NCI-H774 (cell line): ENCODE results near the gene WDR27.
A peak's percentile ranks its signal among the peaks of the same experiment; 100 is the strongest.
"Not testable (repeated sequence)": the region's sequence is repeated elsewhere in the genome, so short reads cannot be mapped to it uniquely, and the experiment has no call there.

ENCODE experiments used
- DNase-seq: peaks from one replicate; lab custom pipeline; 2025; lab: John Stamatoyannopoulos, UW

The WDR27 gene

DNA sequence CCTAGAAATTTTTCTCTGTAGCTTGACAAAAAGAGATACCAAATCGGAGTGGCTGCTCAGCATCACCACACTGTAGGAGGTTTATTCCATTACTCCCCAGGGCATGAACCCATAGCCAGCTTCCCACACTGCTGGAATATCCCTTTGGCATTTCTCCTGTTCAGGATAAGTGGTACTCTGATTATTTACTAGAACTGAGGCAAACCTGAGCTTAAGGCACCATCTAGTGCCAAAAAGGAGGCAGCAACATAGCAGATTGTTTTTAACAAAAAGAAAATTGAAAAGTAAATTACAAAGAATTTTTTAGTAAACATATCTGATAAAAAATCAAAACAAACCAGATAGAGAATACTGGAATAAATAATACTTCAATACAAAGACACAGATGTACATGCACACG is 181.7 kb downstream of the WDR27 start:
- DNase-seq = no peak

DNA sequence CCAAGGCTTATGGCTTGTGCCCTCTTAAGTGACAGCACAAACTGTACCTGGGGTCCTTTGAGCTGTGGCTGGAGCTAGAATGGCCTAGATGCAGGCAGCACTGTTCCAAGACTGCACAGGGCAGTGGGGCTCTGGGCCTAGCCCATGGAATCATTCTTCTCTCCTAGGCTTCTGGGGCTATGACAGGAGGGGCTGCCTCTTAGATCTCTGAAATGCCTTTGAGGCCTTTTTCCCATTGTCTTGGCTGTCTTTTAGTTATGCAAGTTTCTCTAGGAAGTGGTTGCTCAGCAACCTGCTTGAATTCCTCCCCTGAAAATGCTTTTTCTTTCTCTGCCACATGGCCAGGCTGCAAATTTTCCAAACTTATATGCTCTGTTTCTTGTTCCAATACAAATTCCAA is 183.4 kb downstream of the WDR27 start:
- no peak for DNase-seq

DNA sequence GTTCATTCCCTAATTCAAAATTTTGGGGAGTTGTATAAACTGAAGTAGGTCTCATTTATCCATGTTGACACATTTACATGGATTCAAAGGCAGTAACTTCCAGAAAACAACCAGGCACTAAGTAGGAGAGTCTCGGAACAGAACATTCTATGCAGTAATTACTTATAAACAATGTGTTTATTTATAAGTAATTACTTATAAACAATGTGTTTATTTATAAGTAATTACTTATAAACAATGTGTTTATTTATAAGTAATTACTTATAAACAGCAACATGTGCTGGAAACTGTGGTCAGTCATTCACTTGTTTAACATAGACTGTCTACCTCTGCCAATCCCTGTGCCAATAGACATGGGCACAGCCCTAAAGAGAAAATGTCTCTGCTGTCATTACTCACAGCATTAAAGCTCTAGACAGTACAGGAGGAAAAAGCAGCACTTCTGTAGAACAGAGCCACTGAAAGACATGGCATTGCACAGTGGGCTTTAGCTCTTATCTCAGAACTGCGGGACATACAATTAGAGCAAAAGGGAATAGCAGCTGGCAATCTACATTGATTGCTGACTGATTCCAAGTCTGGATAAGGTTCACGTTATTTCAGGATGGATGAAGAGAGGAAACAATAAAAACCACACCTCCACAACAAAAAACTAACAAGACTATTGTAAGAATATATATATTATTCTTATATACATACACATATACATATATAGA is 188.2 kb downstream of the WDR27 start:
- DNase-seq = no peak

DNA sequence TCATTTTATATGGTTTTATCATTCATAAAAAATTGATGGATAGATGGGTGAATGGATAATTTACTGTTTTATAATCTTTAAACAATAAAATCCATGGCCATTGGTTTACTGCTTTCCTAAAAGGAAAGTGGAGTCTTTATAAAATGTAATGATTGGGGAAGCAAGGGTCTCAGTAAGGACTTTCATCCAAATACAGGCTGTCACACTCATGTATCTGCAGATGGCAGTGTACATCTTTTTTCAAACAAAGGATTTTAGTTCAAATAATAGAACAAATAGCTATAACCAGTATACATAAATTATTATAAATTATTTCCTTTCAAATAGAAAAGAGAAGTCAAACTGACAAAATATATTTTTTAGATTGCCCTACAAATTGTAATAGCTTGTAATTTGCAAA is 190.0 kb downstream of the WDR27 start:
- not testable (repeated sequence) for DNase-seq

DNA sequence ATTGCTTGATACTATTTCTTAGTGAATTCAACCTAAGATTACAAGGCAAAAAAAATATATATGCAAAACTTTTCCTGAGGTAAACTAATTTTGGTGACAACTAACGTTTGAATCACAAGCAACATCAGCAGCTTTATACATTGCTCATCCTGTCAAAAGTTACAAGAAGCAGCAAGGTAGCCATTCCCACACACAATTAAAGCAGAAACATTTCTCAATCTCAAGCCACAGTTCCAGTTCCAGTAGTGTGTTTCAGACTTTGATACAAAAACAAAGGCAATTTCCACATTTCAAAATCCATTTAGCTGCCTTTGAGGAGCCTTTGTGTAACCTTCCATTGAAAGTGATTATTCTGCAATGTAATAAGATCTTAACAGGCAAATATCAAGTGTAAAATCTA is 191.0 kb downstream of the WDR27 start:
- DNase-seq = no peak

DNA sequence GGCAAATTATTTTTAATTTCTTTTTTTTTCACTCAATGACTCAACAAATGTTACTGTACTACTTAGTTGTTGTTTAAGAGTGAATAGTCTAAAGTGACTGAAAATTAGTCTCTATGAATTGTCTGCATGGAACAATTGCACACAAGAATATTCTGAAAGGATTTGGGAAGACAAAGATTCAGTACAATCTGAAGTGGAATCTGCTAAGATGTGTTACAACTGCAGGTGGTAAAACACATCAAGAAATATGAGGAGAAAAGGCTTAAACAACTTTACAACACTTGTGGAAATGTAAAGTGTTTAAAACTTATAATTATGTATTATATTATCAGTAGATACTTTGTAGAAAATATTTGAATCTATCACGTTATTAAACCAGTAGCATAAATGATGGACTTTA is 193.4 kb downstream of the WDR27 start:
- no peak for DNase-seq

DNA sequence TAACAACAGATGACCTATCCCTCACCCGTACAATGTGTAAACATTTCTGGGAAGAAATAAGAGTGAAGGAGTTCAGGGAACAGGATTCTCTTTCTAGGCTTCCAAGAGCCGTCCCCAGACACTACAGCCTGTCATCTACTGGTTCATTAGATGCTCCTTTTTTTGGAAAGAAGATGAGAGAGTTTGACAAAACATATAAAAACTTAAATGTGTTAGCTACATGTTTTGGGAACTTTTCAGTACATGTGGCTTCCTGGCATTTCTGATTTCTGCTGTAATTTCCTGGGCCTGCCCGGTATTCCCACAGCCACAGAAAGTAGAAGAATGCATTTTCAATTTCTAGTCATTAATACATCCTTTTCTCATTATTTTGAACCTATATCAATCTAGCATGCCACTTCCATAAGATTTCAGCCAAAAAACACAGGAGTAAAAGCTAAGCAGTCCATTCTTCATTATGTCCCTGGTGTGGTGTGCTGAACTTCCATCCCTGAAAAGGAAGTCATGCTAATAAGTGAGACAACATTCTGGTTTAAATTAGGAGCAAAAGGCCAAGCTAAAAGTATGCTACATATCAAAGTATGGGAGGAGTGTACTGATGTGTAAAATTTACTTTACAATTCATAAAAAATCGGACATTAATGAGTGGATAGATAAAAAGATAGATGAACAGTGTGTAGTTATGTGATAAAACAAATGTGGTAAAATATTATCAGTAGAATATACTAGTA is 198.2 kb downstream of the WDR27 start:
- DNase-seq = no peak

DNA sequence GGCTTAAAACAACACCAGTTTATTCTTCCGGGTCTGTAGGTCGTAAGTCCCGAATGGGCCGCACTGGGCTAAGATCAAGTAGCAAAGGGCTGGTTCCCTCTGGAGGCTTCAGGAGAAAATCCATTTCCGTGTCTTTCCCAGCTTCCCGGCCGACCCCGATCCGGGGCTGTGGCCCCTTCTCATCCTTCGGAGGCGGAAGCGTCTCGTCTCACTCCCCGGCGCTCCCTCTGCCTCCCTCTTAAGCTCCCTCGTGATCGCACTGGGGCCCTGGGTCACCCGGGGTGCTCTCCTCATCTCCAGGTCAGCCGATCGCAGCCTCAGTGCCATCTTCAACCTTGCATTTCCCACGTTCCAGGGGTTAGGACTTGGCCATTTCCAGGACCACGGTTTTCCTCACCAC is 199.4 kb downstream of the WDR27 start:
- no peak for DNase-seq

DNA sequence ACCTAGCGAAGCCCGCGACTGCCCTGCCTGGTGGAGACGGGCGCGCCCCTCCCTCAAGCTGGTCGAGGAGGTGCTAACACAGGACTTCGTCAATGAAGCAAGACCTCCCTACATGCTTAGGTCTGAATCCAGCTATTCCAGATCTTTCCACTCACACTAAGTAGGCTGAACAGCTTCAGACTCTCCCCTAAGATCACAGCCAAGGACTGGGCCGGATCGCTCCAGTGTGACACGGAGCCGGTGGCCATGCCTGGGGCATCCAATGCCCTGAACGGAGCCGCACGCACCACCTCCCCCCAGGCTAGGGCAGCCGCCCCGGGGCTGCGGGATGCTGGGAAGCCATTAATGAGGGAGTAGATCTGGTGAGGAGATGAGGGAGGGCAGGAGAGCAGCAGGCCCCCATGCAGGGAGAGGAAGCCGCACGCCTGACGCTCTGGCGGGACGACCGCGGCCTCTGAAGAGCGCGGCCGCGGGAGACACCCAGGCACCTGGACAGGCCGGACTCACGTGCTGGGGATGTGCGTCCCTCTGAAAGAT is 200.0 kb downstream of the WDR27 start:
- no peak for DNase-seq

DNA sequence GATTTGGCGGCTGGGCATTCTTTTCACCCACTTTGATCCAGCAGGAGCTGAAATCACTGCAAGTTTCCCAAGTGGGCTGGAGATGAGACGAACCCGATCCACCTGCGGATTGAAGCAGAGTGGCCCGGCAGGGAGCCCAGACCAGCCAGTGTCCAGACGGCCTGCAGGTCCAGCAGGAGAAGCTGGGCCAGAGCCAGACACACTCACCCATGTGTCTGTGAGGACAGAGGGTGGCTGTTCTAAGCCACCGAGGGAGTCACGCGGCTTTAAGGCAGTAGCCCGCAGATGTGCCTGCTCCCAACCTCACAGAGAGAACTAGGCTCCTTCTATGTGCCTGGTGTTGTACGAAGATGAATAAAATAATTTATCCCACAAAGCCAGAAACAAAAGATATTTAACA is 200.7 kb downstream of the WDR27 start:
- DNase-seq = no peak

DNA sequence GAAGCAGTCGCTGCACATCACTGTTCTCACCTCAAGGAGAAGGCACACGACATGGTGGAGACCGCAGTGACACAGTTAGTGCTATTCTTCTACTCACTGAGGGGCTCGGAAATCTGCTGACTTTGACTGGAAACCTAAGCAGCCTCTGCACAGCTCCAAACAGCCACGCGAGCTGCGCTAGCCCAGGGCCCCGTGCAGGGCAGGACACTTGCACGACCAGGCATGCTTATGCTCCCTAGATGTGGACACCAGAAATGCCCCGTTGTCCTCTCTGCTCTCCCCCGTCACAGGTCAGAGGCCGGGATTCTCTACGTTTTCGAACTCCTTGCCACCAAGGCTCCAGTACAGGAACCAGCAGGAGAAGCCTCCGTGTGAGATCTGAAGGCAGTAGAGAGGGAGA is 201.1 kb downstream of the WDR27 start:
- no peak for DNase-seq

DNA sequence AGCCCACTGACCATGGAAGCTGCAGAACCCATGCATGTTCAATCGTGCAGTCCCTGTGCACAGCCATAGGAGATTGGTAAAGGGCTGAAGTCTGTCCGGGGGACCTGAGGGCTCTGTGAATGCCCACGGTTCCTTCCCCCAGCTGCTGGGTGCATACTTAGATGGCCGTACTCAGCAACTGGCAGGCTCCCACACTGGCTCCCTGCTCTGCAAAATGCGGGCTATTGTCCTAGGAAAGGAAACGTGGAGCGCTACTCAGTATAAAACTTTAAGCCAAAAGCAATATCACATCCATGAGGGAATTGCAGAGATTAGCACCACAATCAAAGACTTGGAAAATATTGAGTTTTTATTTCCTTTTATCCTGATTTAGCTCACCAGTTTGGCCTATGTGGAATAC is 202.0 kb downstream of the WDR27 start:
- DNase-seq = no peak

DNA sequence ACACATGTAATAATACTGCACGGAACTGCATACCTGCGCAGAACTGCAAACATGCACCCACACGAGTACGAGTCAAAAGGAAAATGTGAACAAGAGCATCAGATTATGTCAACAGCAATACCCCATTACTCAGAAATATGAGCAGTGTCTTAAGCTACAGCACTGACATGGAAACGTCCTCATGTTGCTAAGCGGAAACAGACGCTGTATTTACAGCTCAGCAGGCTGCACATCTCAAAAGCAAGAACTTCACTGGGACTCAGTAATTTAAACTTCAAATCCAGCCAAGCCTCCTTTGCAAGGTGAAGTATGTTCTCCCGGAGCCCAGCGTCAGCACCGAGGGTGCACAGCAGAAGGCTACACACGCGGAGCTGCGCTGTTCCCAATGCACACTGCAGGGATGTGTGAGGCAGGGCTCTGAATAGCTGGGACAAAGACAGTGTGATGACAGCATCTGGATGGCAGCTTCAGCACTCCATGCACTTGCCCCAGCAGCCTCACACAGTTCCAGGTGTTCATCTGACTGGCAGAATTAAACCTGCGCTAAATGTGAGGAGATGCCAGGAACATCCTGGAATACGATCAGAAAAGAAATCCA is 202.8 kb downstream of the WDR27 start:
- no peak for DNase-seq

DNA sequence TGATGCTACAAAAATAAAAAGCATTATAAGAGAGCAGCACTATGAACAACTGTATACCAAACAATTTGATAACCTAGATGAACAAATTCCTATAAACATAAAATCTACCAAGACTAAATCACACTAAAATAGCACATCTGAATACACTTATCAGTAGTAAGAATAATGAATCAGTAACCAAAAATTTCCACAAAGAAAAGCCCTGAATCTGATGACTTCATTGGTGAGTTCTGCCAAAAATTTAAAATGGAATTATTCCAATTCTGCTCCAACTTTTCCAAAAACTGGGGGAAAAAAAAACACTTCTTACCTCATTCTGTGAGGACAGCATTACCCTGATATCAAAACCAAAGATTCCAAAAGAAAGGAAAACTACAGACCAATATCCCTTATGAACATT is 206.2 kb downstream of the WDR27 start:
- DNase-seq = no peak

DNA sequence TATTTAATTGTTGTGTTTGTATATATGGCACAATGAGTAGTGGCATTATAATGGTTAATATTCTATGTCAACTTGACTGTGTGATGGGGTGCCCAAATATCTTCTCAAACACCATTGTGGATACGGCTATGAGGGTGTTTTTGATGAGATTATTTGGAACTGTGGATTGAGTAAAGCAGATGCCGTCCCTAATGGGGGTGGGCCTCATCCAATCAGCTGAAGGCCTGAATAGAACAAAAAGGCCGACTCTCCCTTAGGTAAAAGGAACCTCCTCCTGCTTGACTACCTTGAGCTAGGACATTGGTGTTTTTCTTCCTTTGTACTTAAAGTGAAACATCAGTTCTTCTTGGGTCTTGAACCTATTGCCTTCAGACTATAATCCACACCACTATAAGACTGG is 207.8 kb downstream of the WDR27 start:
- DNase-seq = no peak

DNA sequence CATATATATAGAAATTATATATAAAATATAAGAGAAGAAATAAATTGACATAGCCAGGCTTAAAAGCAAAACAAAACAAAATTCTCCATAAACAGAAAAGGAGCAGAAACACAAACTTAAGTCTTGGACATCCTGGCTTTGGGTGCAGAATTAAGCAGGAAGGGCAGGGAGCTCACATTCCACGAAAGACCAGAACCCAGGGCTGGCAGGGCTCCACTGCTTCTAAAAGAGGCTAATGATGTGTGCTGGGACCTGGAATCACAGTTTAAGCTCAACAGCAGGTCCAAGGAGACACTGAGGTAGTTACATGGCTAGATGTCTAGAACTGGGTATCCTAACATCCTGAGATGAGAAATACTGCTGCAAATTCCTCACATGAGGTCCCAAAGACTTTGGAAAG is 210.3 kb downstream of the WDR27 start:
- no peak for DNase-seq

DNA sequence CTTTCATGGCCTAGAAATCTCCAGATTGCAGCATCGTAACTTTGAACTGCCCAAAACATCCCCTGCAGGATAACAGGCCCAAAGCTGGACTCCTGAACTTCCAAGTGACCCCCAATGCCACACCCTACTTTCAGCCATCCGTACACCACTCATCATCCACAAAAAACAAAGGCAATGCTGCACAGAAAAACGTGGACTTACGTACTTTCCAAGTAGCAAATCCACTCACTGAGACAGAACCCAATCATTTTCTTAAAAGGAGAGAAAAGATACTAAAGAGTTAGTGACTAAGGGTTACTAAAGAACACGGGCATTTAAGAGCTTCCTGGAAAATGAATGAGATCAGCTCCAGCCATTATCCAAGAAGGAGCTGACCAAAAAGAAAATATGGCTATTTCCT is 211.0 kb downstream of the WDR27 start:
- DNase-seq = no peak

DNA sequence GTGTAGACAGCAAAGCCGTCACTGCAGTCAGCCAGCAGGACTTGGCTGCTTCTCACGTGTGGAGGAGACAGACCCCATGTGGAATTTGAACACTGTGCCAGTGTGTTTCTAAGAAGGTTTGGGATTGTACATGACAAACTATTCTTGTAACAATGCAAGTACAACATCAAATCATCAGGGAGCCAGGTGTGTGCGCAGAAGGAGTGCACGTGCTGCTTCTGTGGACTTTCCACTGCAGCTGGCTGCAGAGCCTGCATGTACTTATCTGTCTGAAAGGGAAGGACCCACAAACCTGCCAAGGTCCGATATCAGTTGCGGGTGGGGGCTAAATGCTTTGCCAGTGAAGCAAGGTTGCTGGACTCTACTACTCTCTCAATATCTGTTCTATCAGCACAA is 211.6 kb downstream of the WDR27 start:
- DNase-seq = peak; percentile 18

DNA sequence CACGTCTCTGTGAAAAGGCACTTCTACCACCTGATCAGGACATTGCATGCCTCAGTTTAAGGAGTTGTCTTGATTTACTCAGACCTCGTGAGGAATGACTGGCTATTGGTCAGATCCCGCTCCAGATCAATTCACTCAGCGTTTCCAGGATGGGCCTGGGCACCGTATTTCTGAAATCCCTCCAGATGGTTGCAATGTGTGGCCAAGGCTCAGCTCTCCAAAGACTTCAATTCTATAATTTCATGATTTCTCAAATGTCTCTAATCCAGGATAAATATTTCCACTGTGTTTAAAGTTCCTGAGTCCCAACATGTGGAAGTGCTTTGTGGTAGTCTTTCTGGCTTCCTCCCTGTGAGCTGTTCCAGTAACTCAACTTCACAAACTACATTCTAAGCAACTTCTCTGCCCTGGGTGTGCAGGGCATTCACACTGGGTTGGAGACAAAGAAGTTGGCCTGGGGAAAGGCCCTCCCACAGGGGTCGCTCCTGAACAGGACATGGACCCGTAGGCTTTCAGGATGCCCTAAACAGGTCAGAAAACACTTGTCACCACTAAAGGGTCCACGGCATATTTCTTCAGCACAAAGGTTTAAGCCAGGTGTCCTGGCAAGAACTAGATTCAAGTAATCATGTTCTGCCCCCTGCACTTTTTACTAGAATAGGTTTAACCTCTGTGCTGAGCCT is 212.1 kb downstream of the WDR27 start:
- DNase-seq = no peak

DNA sequence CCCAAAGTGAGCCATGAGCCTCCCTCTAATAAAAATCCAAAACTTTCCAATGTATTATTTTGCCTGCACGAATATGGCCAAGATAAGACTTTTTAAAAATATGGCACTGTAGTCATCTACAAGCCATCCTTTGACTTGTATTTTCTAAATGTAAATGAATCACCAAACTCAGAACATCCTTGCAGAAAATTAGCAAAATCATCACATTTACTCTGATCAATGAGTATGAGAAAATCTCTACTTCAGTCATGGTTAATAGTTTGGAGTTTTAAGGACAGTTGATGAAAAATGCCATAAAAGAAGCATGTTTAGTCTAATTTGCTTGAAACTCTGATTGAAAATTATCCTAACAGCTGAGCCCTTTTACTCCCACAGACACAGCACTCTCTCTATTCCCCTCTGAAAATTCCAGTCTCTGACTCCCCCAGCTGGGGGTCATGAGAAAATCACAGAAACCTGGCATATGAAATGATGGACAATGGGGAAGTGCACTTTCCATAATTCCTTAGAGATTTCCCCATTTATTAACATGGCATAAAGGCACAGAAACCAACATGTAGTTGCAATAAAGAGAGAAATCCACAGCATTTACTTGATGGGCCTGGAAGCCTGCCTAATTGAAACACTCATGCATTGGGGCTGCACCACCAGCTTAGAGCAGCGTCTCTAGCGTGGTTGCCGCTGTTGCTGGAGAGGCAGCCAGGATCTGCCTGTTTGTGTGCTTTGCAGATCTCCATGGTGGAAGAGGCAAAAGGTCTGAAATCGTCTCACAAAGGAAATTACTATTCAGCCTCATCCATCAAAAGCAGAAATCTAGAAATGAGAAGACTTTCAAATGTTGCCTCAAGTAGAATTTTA is 214.0 kb downstream of the WDR27 start:
- DNase-seq = no peak

DNA sequence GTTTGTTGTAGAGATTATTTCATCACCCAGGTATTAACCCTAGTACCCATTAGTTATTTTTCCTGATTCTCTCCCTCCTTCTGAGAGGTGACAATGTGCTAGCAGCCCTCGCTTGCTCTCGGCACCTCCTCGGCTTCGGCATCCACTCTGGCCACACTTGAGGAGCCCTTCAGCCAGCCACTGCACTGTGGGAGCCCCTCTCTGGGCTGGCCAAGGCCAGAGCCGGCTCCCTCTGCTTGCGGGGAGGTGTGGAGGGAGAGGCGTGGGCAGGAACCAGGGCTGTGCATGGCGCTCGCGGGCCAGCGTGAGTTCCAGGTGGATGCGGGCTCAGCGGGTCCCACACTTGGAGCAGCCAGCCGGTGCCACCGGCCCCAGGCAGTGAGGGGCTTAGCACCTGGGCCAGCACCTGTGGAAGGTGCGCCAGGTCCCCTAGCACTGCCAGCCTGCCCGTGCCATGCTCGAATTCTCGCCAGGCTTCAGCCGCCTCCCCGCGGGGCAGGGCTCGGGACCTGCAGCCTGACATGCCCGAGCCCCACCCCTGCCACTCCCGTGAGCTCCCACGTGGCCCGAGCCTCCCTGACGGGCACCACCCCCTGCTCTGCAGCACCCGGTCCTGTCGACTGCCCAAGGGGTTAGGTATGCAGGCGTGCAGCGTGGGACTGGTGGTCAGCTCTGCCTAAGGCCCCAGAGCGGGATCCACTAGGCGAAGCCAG is 221.9 kb downstream of the WDR27 start:
- DNase-seq = no peak
